Measurements from ENCODE around the gene MOB3A.
A peak's percentile ranks its signal among the peaks of the same experiment; 100 is the strongest.
"Not testable (repeated sequence)": the region's sequence is repeated elsewhere in the genome, so short reads cannot be mapped to it uniquely, and the experiment has no call there.

Gene MOB3A

DNA sequence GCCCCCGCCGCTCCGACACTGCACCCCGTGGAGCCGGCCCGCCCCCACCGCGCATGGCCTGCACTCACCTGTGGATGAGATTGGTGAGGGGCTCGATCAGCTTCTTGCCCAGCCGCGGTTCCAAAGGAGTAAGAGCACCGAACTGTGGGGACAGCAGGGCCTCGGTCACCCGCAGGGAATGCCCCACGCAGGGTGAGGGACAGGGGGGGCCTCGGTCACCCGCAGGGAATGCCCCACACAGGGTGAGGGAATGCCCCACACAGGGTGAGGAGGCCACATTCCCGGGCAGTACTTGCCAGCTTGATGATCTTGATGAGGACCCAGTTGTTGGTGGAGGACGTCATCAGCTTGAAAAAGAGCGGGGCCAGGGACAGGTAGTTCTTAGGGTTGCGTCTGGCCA lies 32.9 kb upstream of the MOB3A start:
- TF ChIP-seq MAX (IDR thresholded peaks at IDR 0.05; ENCODE audit: low read depth, low read length) (no peak), MYC (IDR thresholded peaks at IDR 0.05; ENCODE audit: low read depth, low read length) (no peak), POLR2A (IDR thresholded peaks at IDR 0.05; ENCODE audit: extremely low read depth, insufficient read length) (no peak)
- TF ChIP-seq, protein P1, sequence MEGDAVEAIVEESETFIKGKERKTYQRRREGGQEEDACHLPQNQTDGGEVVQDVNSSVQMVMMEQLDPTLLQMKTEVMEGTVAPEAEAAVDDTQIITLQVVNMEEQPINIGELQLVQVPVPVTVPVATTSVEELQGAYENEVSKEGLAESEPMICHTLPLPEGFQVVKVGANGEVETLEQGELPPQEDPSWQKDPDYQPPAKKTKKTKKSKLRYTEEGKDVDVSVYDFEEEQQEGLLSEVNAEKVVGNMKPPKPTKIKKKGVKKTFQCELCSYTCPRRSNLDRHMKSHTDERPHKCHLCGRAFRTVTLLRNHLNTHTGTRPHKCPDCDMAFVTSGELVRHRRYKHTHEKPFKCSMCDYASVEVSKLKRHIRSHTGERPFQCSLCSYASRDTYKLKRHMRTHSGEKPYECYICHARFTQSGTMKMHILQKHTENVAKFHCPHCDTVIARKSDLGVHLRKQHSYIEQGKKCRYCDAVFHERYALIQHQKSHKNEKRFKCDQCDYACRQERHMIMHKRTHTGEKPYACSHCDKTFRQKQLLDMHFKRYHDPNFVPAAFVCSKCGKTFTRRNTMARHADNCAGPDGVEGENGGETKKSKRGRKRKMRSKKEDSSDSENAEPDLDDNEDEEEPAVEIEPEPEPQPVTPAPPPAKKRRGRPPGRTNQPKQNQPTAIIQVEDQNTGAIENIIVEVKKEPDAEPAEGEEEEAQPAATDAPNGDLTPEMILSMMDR (IDR thresholded peaks at IDR 0.05; ENCODE audit: low read depth, low read length), result no peak
- H3K4me3 ChIP-seq (ENCODE audit: low read depth, low read length), result no peak overlapping the region
- DNase-seq (ENCODE audit: low read depth), result no peak

- DNase-seq (ENCODE audit: low read depth); H3K4me3 ChIP-seq (ENCODE audit: low read depth, low read length): not testable (repeated sequence)
These were observed 32.1 kb upstream of the MOB3A start for GRCh38 chr19:2128252-2128651.

DNA sequence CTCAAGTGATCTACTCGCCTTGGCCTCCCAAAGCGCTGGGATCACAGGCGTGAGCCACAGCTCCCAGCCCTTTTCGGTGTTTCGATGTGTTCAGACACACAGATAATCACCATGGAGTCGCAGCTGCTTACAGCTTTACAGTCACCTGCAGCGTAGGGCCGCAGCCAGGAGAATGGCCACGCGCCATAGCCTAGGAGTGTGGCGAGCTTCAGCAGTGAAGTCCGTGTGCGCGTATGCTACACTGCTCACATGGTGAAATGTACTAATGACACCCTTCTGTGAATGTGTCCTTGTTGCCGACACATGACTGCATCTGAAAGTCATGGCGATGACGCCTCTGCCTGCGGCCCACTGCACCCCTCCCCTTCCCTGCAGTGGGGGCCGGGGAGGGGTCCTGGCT lies 31.6 kb upstream of the MOB3A start:
- no peak for DNase-seq (ENCODE audit: low read depth)
- TF ChIP-seq MYC (IDR thresholded peaks at IDR 0.05; ENCODE audit: low read depth, low read length) (no peak), POLR2A (IDR thresholded peaks at IDR 0.05; ENCODE audit: extremely low read depth, insufficient read length) (no peak), MAX (IDR thresholded peaks at IDR 0.05; ENCODE audit: low read depth, low read length) (no peak)
- TF ChIP-seq, protein P1 (IDR thresholded peaks at IDR 0.05; ENCODE audit: low read depth, low read length), result no peak
- no peak overlapping the region for H3K4me3 ChIP-seq (ENCODE audit: low read depth, low read length)

DNA sequence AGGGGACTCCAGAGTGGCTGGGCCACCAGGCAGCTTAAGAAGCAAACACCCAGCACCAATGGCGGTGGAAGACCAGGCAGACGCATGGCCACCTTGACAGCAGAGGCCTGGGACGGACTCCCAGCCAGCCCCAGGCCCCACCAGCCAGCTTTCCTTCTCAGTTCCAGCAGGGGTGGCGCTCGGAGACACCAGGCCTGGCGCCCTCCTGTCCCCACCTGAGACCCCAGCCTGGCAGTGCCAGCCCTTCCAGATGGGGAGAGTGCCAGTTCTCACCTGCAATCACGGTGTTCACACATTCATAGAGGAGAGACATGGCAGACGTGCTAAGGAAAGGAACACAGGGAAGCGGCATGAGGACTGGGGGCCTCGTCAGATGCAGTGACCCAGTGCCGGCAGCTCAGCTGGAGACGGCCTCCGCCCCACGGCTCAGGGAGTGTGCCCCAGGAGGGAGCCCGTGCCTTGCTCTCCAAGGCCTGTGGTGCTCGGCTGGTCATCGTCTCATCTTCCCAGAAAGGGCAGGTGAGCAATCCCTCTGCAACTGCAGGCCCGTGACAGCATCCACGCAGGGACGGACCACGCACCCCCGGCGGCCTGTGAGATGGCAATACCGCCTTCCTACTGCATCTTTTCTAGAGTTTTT lies 30.9 kb upstream of the MOB3A start:
- H3K4me3 ChIP-seq (ENCODE audit: low read depth, low read length), result no peak overlapping the region
- TF ChIP-seq MAX (IDR thresholded peaks at IDR 0.05; ENCODE audit: low read depth, low read length) (no peak), MYC (IDR thresholded peaks at IDR 0.05; ENCODE audit: low read depth, low read length) (no peak), POLR2A (IDR thresholded peaks at IDR 0.05; ENCODE audit: extremely low read depth, insufficient read length) (no peak)
- TF ChIP-seq, protein P1 (IDR thresholded peaks at IDR 0.05; ENCODE audit: low read depth, low read length), result no peak
- DNase-seq (ENCODE audit: low read depth), result no peak

DNA sequence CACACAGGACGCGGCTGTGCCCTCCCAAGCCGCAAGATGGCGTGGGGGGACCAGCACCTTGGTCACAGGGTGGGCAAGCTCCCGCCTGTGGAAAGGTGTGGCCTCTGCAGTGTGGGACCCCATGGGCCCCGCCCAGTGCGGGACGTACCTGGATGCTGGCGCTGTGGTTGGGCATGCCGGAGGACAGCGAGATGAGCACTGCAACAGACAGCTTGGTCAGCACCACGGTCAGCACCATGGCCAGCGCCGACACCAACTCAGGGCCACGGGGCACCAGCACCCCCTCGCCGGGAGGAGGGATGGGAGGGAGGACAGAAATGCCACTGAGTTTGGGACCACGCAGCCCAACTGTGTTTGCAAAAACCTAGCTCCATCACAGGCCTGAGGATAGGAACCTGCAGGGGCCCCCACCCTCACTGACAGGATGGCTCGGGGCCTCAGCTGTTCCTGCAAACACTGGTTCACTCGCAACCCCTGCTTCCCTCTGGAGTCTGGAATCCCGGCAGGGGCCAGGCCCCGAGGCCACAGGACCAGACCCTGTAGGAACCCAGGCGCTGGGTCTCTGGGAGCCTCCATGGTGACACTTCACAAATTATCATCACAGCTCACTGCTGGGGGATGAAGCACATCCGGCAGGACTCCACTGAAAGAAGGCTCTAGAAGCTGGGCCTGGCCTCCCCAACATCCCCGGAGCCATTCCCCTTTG lies 27.7 kb upstream of the MOB3A start:
- H3K4me3 ChIP-seq (ENCODE audit: low read depth, low read length), result no peak overlapping the region
- DNase-seq (ENCODE audit: low read depth), result peak; percentile 27
- peak; percentile 12; the same call in 1 of the 2 replicates for TF ChIP-seq MAX (IDR thresholded peaks at IDR 0.05; ENCODE audit: low read depth, low read length)
- TF ChIP-seq, protein P1 (IDR thresholded peaks at IDR 0.05; ENCODE audit: low read depth, low read length), result no peak

DNA sequence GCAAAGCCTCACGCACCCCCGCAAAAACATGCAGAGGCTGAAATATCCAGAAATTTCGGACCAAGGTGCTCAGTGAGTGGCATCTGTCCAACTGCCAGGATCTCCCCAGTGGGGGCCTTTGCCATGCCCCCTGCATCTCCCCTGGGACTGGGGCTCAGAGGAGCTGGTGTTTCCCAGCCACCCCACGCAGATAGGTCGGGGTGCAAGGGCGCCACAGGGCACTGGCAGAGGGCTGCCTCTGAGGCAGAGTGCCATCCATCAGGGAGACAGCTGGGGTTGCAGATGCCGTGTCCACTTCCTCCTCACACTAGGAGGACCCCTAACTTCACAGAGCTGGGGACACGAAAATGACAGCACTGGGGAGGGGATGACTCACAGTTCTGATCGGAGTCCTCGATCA lies 26.9 kb upstream of the MOB3A start:
- DNase-seq (ENCODE audit: low read depth), result no peak
- H3K4me3 ChIP-seq (ENCODE audit: low read depth, low read length), result no peak overlapping the region
- TF ChIP-seq MAX (IDR thresholded peaks at IDR 0.05; ENCODE audit: low read depth, low read length), result no peak
- no peak for TF ChIP-seq POLR2A (IDR thresholded peaks at IDR 0.05; ENCODE audit: extremely low read depth, insufficient read length)
- TF ChIP-seq, protein P1 (IDR thresholded peaks at IDR 0.05; ENCODE audit: low read depth, low read length), result no peak
- TF ChIP-seq MYC (IDR thresholded peaks at IDR 0.05; ENCODE audit: low read depth, low read length), result no peak

Measured in NB4 (cell line).